Lung (tissue), 12 donors: ENCODE data around the gene OR52K1. TPM values are rescaled to one million over a fixed set of nuclear protein-coding genes. Genes with fewer than 3 reads are reported as not detected.

Experiments used
- ATAC-seq: fragments of 200-7000 bp; cut with Tn5 transposase; one replicate; pipeline ENCODE4 v1.9.1; 2020; ENCODE audit warnings: moderate number of reproducible peaks; ENCODE audit not compliant: insufficient read depth, low FRiP score
- DNase-seq, 3 donors: peaks; one replicate each; pipeline ENCODE4 v3.0.0-alpha.2; 2013 to 2017
- H3K27ac ChIP-seq, 2 donors: one replicate each; pipeline ENCODE4 v1.5.1; 2013; ENCODE audit warnings: mild to moderate bottlenecking in 2 of 2, moderate library complexity in 2 of 2, control low read depth in 1 of 2, inconsistent platforms in 1 of 2, low read depth in 1 of 2, low read length in 1 of 2
- H3K27me3 ChIP-seq, 3 donors: one replicate each; pipeline ENCODE4 v1.5.1; 2013; ENCODE audit warnings: low read length in 2 of 3; ENCODE audit not compliant: control insufficient read depth in 3 of 3, insufficient read depth in 3 of 3
- H3K36me3 ChIP-seq, 4 donors: one replicate each; pipeline ENCODE4 v1.5.1; 2013; ENCODE audit warnings: low read length in 4 of 4, mild to moderate bottlenecking in 1 of 4, moderate library complexity in 1 of 4; ENCODE audit not compliant: control insufficient read depth in 4 of 4, insufficient read depth in 4 of 4
- H3K4me1 ChIP-seq, 5 donors: one replicate each; pipeline ENCODE4 v1.5.1; 2013; ENCODE audit warnings: low read length in 5 of 5, mild to moderate bottlenecking in 2 of 5, moderate library complexity in 1 of 5; ENCODE audit not compliant: control insufficient read depth in 5 of 5, insufficient read depth in 5 of 5
- H3K4me3 ChIP-seq: one replicate; pipeline ENCODE4 v1.5.1; 2013; ENCODE audit warnings: mild to moderate bottlenecking, control low read depth, moderate library complexity
- H3K9ac ChIP-seq, 2 donors: one replicate each; pipeline ENCODE4 v1.5.1; 2013; ENCODE audit warnings: low read length in 2 of 2, control low read depth in 1 of 2; ENCODE audit not compliant: insufficient read depth in 1 of 2
- H3K9me3 ChIP-seq, 4 donors: one replicate each; pipeline ENCODE4 v1.5.1; 2013; ENCODE audit warnings: low read length in 3 of 4, mild to moderate bottlenecking in 1 of 4, moderate library complexity in 1 of 4; ENCODE audit not compliant: control insufficient read depth in 4 of 4, insufficient read depth in 3 of 4
- WGBS, 2 donors: extraction: QIAGEN DNeasy Blood & Tissue Kit; methylation state at CpG; one replicate each; pipeline ENCODE4 v1.1.7; 2013; 5-methylcytosine and 5-hydroxymethylcytosine counted together
- polyA plus RNA-seq, 2 donors: library from polyadenylated mRNA; stranded (reverse); fragments of 200-250 nt; gene quantifications; one replicate each; pipeline ENCODE4 v1.2.1, GENCODE V29; 2013
- total RNA-seq, 2 donors: library from RNA; depleted of rRNA in 1 of 2; stranded (reverse); fragments of >200 nt in 1 of 2; gene quantifications; one replicate each; pipeline ENCODE4 v1.2.1, GENCODE V29; 2014 to 2021
- TF ChIP-seq, protein P1 (sequence below): IDR thresholded peaks from 2 replicates; pipeline ENCODE4 v1.5.1; 2012; ENCODE audit warnings: mild to moderate bottlenecking; ENCODE audit errors: control extremely low read depth, extremely low read depth
- donor health status: control.
- donor health status: control.
- donor health status: Bipolar disorder and iron deficiency.
- donor health status: healthy.
- donor health status: DM: yes; HTN: yes; CAD: no.

Gene OR52K1
- total and polyA plus RNA-seq, 4 donors, result 0.01 to 0.18 TPM; not detected in 2

DNA sequence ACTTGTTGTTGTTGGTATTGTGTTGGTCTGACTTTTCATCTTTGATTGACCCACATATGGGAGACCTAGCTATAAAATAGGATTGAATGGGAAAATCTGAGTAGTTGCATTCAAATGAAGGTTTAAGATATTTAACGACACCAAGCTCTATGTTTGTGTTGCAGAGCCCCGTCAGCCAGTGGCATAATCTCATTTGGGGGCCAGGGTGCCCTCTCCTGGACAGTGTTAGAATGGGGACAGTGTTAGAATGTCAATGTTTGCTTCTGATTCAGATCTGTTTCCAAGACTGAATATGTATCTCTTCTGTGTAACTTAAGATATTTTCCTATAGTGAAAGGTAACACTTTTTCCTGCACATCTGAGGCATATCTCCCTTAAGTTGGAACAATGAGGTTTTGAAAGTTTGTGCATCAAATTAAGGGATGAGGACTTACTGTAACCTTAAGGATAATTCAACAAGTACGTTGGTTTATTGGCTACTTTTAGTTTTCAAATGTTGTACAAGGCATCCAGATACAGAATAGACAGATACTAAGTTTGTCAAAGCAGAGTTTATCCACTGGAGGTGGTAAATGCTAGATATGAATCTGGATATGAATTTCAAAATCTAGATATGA, 57.3 kb downstream of the OR52K1 start:
- ATAC-seq (peak; percentile 72), DNase-seq (peak in 2 of 3 donors; percentile 25 to 36)
- TF ChIP-seq, protein P1, sequence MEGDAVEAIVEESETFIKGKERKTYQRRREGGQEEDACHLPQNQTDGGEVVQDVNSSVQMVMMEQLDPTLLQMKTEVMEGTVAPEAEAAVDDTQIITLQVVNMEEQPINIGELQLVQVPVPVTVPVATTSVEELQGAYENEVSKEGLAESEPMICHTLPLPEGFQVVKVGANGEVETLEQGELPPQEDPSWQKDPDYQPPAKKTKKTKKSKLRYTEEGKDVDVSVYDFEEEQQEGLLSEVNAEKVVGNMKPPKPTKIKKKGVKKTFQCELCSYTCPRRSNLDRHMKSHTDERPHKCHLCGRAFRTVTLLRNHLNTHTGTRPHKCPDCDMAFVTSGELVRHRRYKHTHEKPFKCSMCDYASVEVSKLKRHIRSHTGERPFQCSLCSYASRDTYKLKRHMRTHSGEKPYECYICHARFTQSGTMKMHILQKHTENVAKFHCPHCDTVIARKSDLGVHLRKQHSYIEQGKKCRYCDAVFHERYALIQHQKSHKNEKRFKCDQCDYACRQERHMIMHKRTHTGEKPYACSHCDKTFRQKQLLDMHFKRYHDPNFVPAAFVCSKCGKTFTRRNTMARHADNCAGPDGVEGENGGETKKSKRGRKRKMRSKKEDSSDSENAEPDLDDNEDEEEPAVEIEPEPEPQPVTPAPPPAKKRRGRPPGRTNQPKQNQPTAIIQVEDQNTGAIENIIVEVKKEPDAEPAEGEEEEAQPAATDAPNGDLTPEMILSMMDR, result peak; percentile 37
- H3K36me3 ChIP-seq, result no peaks in the 10 kb centered on the region
- H3K9me3 ChIP-seq, result no peaks in the 10 kb centered on the region
- no peaks in the 10 kb centered on the region for H3K27me3 ChIP-seq
- no peak overlapping the region for H3K9ac ChIP-seq
- 27 to 30% methylated on average over 3 of the region's 3 CpGs for WGBS, 2 donors
- H3K27ac ChIP-seq, result no peak overlapping the region
- no peak overlapping the region for H3K4me3 ChIP-seq
- no peaks in the 10 kb centered on the region for H3K4me1 ChIP-seq

DNA sequence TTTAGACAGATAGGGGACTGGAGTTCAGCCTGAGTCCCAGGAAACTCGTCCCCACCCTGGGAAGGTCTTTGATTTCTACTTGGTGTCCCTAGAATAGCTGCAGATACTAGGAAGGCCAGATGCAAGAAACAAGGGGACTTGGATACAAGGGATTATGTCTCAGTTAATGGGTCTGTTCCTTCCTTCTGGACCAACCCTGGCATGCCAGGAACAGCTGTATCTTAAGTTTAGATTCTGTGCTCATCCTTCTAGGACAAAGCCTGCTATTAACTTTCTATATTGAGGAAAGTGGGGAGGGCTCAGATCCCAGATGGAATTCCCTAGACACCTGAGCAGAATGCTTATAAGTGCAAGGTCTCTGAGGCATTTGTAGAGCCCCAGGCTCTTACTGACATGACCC, 58.6 kb downstream of the OR52K1 start:
- no peak for ATAC-seq
- H3K4me3 ChIP-seq, result no peak overlapping the region
- H3K9ac ChIP-seq, result no peak overlapping the region
- H3K27me3 ChIP-seq, result no peaks in the 10 kb centered on the region
- H3K27ac ChIP-seq, result no peak overlapping the region
- no peak for DNase-seq
- WGBS, 2 donors, result 25 to 39% methylated on average over 1 of the region's 1 CpG
- TF ChIP-seq, protein P1, result no peak
- H3K9me3 ChIP-seq, result no peaks in the 10 kb centered on the region
- H3K4me1 ChIP-seq, result no peaks in the 10 kb centered on the region
- no peaks in the 10 kb centered on the region for H3K36me3 ChIP-seq

Other genes starting within 250 kb of the OR52K1 start
- not detected for gene OR52B4, start 114.3 kb upstream of the OR52K1 start, total RNA-seq
- gene OR52B4, start 114.3 kb upstream of the OR52K1 start, polyA plus RNA-seq, result not detected
- gene TRIM21, start 88.9 kb upstream of the OR52K1 start, total RNA-seq, result 10 to 100 TPM; 15.2 to 19.8 TPM
- gene TRIM21, start 88.9 kb upstream of the OR52K1 start, polyA plus RNA-seq, result 10 to 100 TPM; 17.8 to 32.0 TPM
- under 1 TPM in 1 of 2 donors, not detected in 1; 0.67 TPM for gene OR52K2, start 33.4 kb upstream of the OR52K1 start, total RNA-seq
- gene OR52K2, start 33.4 kb upstream of the OR52K1 start, polyA plus RNA-seq, result under 1 TPM in 1 of 2 donors, not detected in 1; 0.06 TPM
- not detected for gene OR52M1, start 62.5 kb downstream of the OR52K1 start, total RNA-seq
- gene OR52M1, start 62.5 kb downstream of the OR52K1 start, polyA plus RNA-seq, result not detected
- not detected for gene OR52I2, start 99.1 kb downstream of the OR52K1 start, total RNA-seq
- not detected for gene OR52I2, start 99.1 kb downstream of the OR52K1 start, polyA plus RNA-seq
- gene OR52I1, start 111.4 kb downstream of the OR52K1 start, total RNA-seq, result not detected
- gene OR52I1, start 111.4 kb downstream of the OR52K1 start, polyA plus RNA-seq, result not detected
- gene TRIM68, start 125.6 kb downstream of the OR52K1 start, total RNA-seq, result 10 to 100 TPM; 15.0 to 18.6 TPM
- gene TRIM68, start 125.6 kb downstream of the OR52K1 start, polyA plus RNA-seq, result 1 to 10 TPM; 5.6 to 7.5 TPM
- not detected for gene OR51D1, start 154.8 kb downstream of the OR52K1 start, total RNA-seq
- not detected for gene OR51D1, start 154.8 kb downstream of the OR52K1 start, polyA plus RNA-seq
- under 1 TPM in 1 of 2 donors, not detected in 1; 0.60 TPM for gene OR51E1, start 161.3 kb downstream of the OR52K1 start, total RNA-seq
- under 1 TPM in 1 of 2 donors, not detected in 1; 0.01 TPM for gene OR51E1, start 161.3 kb downstream of the OR52K1 start, polyA plus RNA-seq
- gene OR51E2, start 215.2 kb downstream of the OR52K1 start, total RNA-seq, result not detected
- gene OR51E2, start 215.2 kb downstream of the OR52K1 start, polyA plus RNA-seq, result not detected
- gene MMP26, start 222.1 kb downstream of the OR52K1 start, total RNA-seq, result not detected
- gene MMP26, start 222.1 kb downstream of the OR52K1 start, polyA plus RNA-seq, result not detected